Islet of Langerhans (tissue), 1 donor: ENCODE data around the gene CARS1.

Experiments
- FAIRE-seq: peaks from one replicate; lab custom pipeline; 2011; peaks lifted over from hg19 to GRCh38; lab: Jason Lieb, UNC

The CARS1 gene

GRCh38 chr11:3008746-3009336 is 48.4 kb downstream of the CARS1 start:
- FAIRE-seq: no peak

GRCh38 chr11:3007404-3008010 is 49.7 kb downstream of the CARS1 start:
- FAIRE-seq: no peak

GRCh38 chr11:3006505-3007260 is 50.5 kb downstream of the CARS1 start:
- no peak for FAIRE-seq

GRCh38 chr11:3004481-3004880 is 52.7 kb downstream of the CARS1 start:
- no peak for FAIRE-seq

- FAIRE-seq: no peak
Observed at GRCh38 chr11:3003396-3004231, 53.6 kb downstream of the CARS1 start.

GRCh38 chr11:3002871-3003270 is 54.4 kb downstream of the CARS1 start:
- no peak for FAIRE-seq

- no peak for FAIRE-seq
Observed at GRCh38 chr11:3002351-3002861, 54.8 kb downstream of the CARS1 start.

GRCh38 chr11:3001496-3001895 is 55.7 kb downstream of the CARS1 start:
- no peak for FAIRE-seq

GRCh38 chr11:3000032-3000961 is 56.9 kb downstream of the CARS1 start:
- FAIRE-seq: no peak

- FAIRE-seq: no peak
Observed at GRCh38 chr11:2999464-2999998, 57.7 kb downstream of the CARS1 start.

GRCh38 chr11:2998073-2998850 is 59.0 kb downstream of the CARS1 start:
- no peak for FAIRE-seq

- no peak for FAIRE-seq
Observed at GRCh38 chr11:2997406-2997805, 59.8 kb downstream of the CARS1 start.

- FAIRE-seq: no peak
Observed at GRCh38 chr11:2996976-2997375, 60.2 kb downstream of the CARS1 start.

GRCh38 chr11:2995893-2996554 is 61.2 kb downstream of the CARS1 start:
- no peak for FAIRE-seq

- FAIRE-seq: no peak
Observed at GRCh38 chr11:2995031-2995561, 62.1 kb downstream of the CARS1 start.

- no peak for FAIRE-seq
Observed at GRCh38 chr11:2994336-2994730, 62.9 kb downstream of the CARS1 start.

GRCh38 chr11:2992997-2993325 is 64.3 kb downstream of the CARS1 start:
- FAIRE-seq: no peak

- no peak for FAIRE-seq
Observed at GRCh38 chr11:2992234-2992996, 64.8 kb downstream of the CARS1 start, which contains the start of gene NAP1L4. TSS of gene NAP1L4 (minus strand) at chr11:2992329. CDS start at chr11:2979220, 13,109 bp downstream.
